HepG2 (cell line): ENCODE measurements around the gene PSD4. TPM values are rescaled to one million over a fixed set of nuclear protein-coding genes. Genes with fewer than 3 reads are reported as not detected.

ENCODE experiments used
- ATF4 ChIP-seq, 2 experiments: fragments of 450-650 bp in 1 of 2; sonication (generic) in 1 of 2; formaldehyde crosslinking; IDR thresholded peaks; 2 replicates each; pipeline versions ENCODE4 v1.5.0 to v1.8.0; 2020 to 2022; ENCODE audit warnings: mild to moderate bottlenecking in 1 of 2, missing genetic modification reagents in 1 of 2
- ATF5 ChIP-seq: sonication (generic); formaldehyde crosslinking; IDR thresholded peaks from 2 replicates; pipeline ENCODE4 v1.4.0; 2020; ENCODE audit warnings: mild to moderate bottlenecking, low read depth, missing genetic modification reagents
- ATF6 ChIP-seq: sonication (generic); formaldehyde crosslinking; conservative IDR thresholded peaks from 2 replicates; pipeline ENCODE4 v1.4.0; 2020; ENCODE audit warnings: missing genetic modification reagents
- CENPT ChIP-seq: sonication (generic); formaldehyde crosslinking; IDR thresholded peaks from 2 replicates; pipeline ENCODE4 v1.8.0; 2022; ENCODE audit warnings: low read depth, mild to moderate bottlenecking, moderate library complexity, missing genetic modification reagents
- FUBP1 ChIP-seq: sonication (generic); formaldehyde crosslinking; IDR thresholded peaks from 2 replicates; pipeline ENCODE4 v1.5.1; 2020; ENCODE audit warnings: missing genetic modification reagents, mild to moderate bottlenecking, borderline replicate concordance
- HIC2 ChIP-seq: sonication (generic); formaldehyde crosslinking; IDR thresholded peaks from 2 replicates; pipeline ENCODE4 v1.9.0; 2022; ENCODE audit warnings: low read depth, missing genetic modification reagents
- HMGA1 ChIP-seq: sonication (generic); formaldehyde crosslinking; conservative IDR thresholded peaks from 2 replicates; pipeline ENCODE4 v1.4.0; 2020; ENCODE audit warnings: missing genetic modification reagents
- ISL2 ChIP-seq: sonication (generic); formaldehyde crosslinking; IDR thresholded peaks from 2 replicates; pipeline ENCODE4 v1.5.0; 2020; ENCODE audit warnings: missing genetic modification reagents
- MXD1 ChIP-seq: sonication (generic); formaldehyde crosslinking; IDR thresholded peaks from 2 replicates; pipeline ENCODE4 v1.4.0; 2020; ENCODE audit warnings: mild to moderate bottlenecking, missing genetic modification reagents
- NFKB2 ChIP-seq: sonication (generic); formaldehyde crosslinking; IDR thresholded peaks from 2 replicates; pipeline ENCODE4 v1.4.0; 2020; ENCODE audit warnings: missing genetic modification reagents, borderline replicate concordance
- REL ChIP-seq: sonication (generic); formaldehyde crosslinking; conservative IDR thresholded peaks from 2 replicates; pipeline ENCODE4 v1.8.0; 2022; ENCODE audit warnings: mild to moderate bottlenecking, missing genetic modification reagents, moderate library complexity
- RXRB ChIP-seq: IDR thresholded peaks from 2 replicates; pipeline ENCODE4 v1.6.1; 2016; ENCODE audit warnings: borderline replicate concordance, missing genetic modification reagents, missing compliant biosample characterization
- ZBTB10 ChIP-seq: sonication (generic); formaldehyde crosslinking; IDR thresholded peaks from 2 replicates; pipeline ENCODE4 v1.4.0; 2020; ENCODE audit warnings: missing genetic modification reagents, borderline replicate concordance
- ZNF383 ChIP-seq: sonication (generic); formaldehyde crosslinking; IDR thresholded peaks from 2 replicates; pipeline ENCODE4 v1.4.0; 2020; ENCODE audit warnings: missing genetic modification reagents, mild to moderate bottlenecking, borderline replicate concordance
- ZNF777 ChIP-seq: sonication (generic); formaldehyde crosslinking; IDR thresholded peaks from 2 replicates; pipeline ENCODE4 v1.4.0; 2020; ENCODE audit warnings: missing genetic modification reagents
- polyA plus RNA-seq, 8 experiments: library from polyadenylated mRNA; depleted of rRNA in 3 of 8; stranded (reverse) in 7 of 8; unstranded in 1 of 8; fragments of >200 nt; fragmentation: Illumina TruSeq in 4 of 8; extraction: Trizol in 4 of 8; gene quantifications; 2 replicates each; pipeline versions ENCODE4 v1.2.1 to v1.2.3, GENCODE V29; 2011 to 2016; ENCODE audit warnings: low read depth in 4 of 8, missing spikeins in 1 of 8, mixed read lengths in 1 of 8; ENCODE audit not compliant: insufficient read depth in 1 of 8
- total RNA-seq, 5 experiments: library from RNA; depleted of rRNA; stranded (reverse); fragments of >200 nt; fragmentation: Illumina TruSeq; extraction: Trizol; gene quantifications; 2 replicates each; pipeline ENCODE4 v1.2.3, GENCODE V29; 2016; ENCODE audit warnings: low read depth in 1 of 5

PSD4 gene
- total and polyA plus RNA-seq, 2 of the 13 experiments (the other 11 are each of a cell fraction or from before 2014, with no cell fraction given): 5.8 to 9.4 TPM

GRCh38 chr2:113248997-113249770 is 75.4 kb downstream of the PSD4 start (continued):
- TF ChIP-seq ATF6 (CRISPR knock-in tag) (no peak), CENPT (no peak), ATF5 (CRISPR knock-in tag) (no peak), ZNF777 (no peak), FUBP1 (CRISPR knock-in tag) (no peak), ZNF383 (CRISPR knock-in tag) (no peak), REL (CRISPR knock-in tag) (no peak), HIC2 (CRISPR knock-in tag) (no peak), RXRB (CRISPR knock-in tag) (peak; percentile 54; the same call in 1 of the 2 replicates), ISL2 (CRISPR knock-in tag) (no peak), NFKB2 (CRISPR knock-in tag) (no peak), MXD1 (CRISPR knock-in tag) (no peak), ZBTB10 (CRISPR knock-in tag) (no peak), ATF4 (CRISPR knock-in tag; IDR thresholded peaks at IDR 0.05) (no peak), HMGA1 (no peak)
